NCI-H2081 treated with DMSO at 0.1 percent for 48 hours (cell line): Measurements from ENCODE around the gene KCTD10.

ENCODE experiments used
- DNase-seq: peaks from one replicate; lab custom pipeline; 2025; lab: John Stamatoyannopoulos, UW

KCTD10 gene

GRCh38 chr12:109477185-109477962, at the start of gene KCTD10, which contains the start of gene UBE3B:
TSS of gene KCTD10 (minus strand) at chr12:109477300. CDS start at chr12:109477262, 38 bp downstream.
TSS of gene UBE3B (plus strand) at chr12:109477634. CDS start at chr12:109483552, 5,918 bp downstream.
- peak; percentile 47 for DNase-seq

GRCh38 chr12:109525279-109525585, 48.1 kb upstream of the KCTD10 start:
- DNase-seq: no peak

GRCh38 chr12:109524466-109525278, 47.6 kb upstream of the KCTD10 start:
- no peak for DNase-seq

GRCh38 chr12:109523504-109523903, 46.4 kb upstream of the KCTD10 start:
- no peak for DNase-seq

- DNase-seq: no peak
Observed at GRCh38 chr12:109523071-109523470, 46.0 kb upstream of the KCTD10 start.

GRCh38 chr12:109521831-109522230, 44.7 kb upstream of the KCTD10 start:
- no peak for DNase-seq

- no peak for DNase-seq
Observed at GRCh38 chr12:109519787-109520186, 42.7 kb upstream of the KCTD10 start.

GRCh38 chr12:109518820-109519665, 41.9 kb upstream of the KCTD10 start:
- peak; percentile 41 for DNase-seq

GRCh38 chr12:109517619-109518018, 40.5 kb upstream of the KCTD10 start:
- DNase-seq: no peak

- no peak for DNase-seq
Observed at GRCh38 chr12:109513977-109514376, 36.9 kb upstream of the KCTD10 start.

- DNase-seq: no peak
Observed at GRCh38 chr12:109513051-109513450, 36.0 kb upstream of the KCTD10 start.

- DNase-seq: no peak
Observed at GRCh38 chr12:109512608-109513007, 35.5 kb upstream of the KCTD10 start.

- DNase-seq: no peak
Observed at GRCh38 chr12:109510196-109510595, 33.1 kb upstream of the KCTD10 start.

- no peak for DNase-seq
Observed at GRCh38 chr12:109504068-109504467, 27.0 kb upstream of the KCTD10 start.

GRCh38 chr12:109503611-109504010, 26.5 kb upstream of the KCTD10 start:
- DNase-seq: no peak

GRCh38 chr12:109502332-109502731, 25.2 kb upstream of the KCTD10 start:
- no peak for DNase-seq

- DNase-seq: no peak
Observed at GRCh38 chr12:109501299-109501698, 24.2 kb upstream of the KCTD10 start.

GRCh38 chr12:109500406-109501185, 23.5 kb upstream of the KCTD10 start:
- DNase-seq: no peak

- no peak for DNase-seq
Observed at GRCh38 chr12:109497675-109498074, 20.6 kb upstream of the KCTD10 start.

GRCh38 chr12:109496306-109496705, 19.2 kb upstream of the KCTD10 start:
- no peak for DNase-seq

- DNase-seq: no peak
Observed at GRCh38 chr12:109495012-109495411, 17.9 kb upstream of the KCTD10 start.
